Neural progenitor cell (in vitro differentiated cells): Measurements from ENCODE around the gene MRPL57. TPM values are rescaled to one million over a fixed set of nuclear protein-coding genes. Genes with fewer than 3 reads are reported as not detected.

Experiments used
- DNase-seq: peaks from one replicate; pipeline ENCODE4 v3.0.0-alpha.2; 2016; ENCODE audit warnings: low spot score
- H2AFZ ChIP-seq: fragments of 200-600 bp; sonication (generic); replicated peaks from 2 replicates; pipeline ENCODE4 v1.6.1; 2016; ENCODE audit warnings: antibody characterized with exemption
- H3F3A ChIP-seq: fragments of 200-600 bp; sonication (generic); 2 replicates; pipeline ENCODE4 v1.6.1; 2016; ENCODE audit warnings: antibody characterized with exemption, low read depth
- H3K27ac ChIP-seq: fragments of 200-600 bp; sonication (generic); 2 replicates; pipeline ENCODE4 v1.5.1; 2016; ENCODE audit warnings: mild to moderate bottlenecking
- H3K27me3 ChIP-seq: fragments of 200-600 bp; sonication (generic); 2 replicates; pipeline ENCODE4 v1.6.1; 2016; ENCODE audit warnings: mild to moderate bottlenecking, moderate library complexity
- H3K36me3 ChIP-seq: fragments of 200-600 bp; sonication (generic); 2 replicates; pipeline ENCODE4 v1.5.1; 2016
- H3K4me1 ChIP-seq: fragments of 200-600 bp; sonication (generic); 2 replicates; pipeline ENCODE4 v1.6.1; 2016; ENCODE audit warnings: mixed run types
- H3K4me2 ChIP-seq: fragments of 200-600 bp; sonication (generic); 2 replicates; pipeline ENCODE4 v1.6.1; 2016
- H3K4me3 ChIP-seq: fragments of 200-600 bp; sonication (generic); 2 replicates; pipeline ENCODE4 v1.5.1; 2016
- H3K79me2 ChIP-seq: fragments of 200-600 bp; sonication (generic); 2 replicates; pipeline ENCODE4 v1.6.1; 2016; ENCODE audit warnings: low read depth
- H3K9ac ChIP-seq: fragments of 200-600 bp; sonication (generic); 2 replicates; pipeline ENCODE4 v1.6.1; 2016
- H3K9me3 ChIP-seq: fragments of 200-600 bp; sonication (generic); 2 replicates; pipeline ENCODE4 v1.5.1; 2016; ENCODE audit warnings: low read depth
- H4K20me1 ChIP-seq: fragments of 200-600 bp; sonication (generic); 2 replicates; pipeline ENCODE4 v1.6.1; 2016; ENCODE audit warnings: low read depth
- H3K27ac Mint-ChIP-seq: 3 replicates; pipeline ENCODE4 v1.8.0; 2021; ENCODE audit warnings: mixed read lengths
- H3K27me3 Mint-ChIP-seq: 2 replicates; pipeline ENCODE4 v1.8.0; 2022; ENCODE audit warnings: low read depth, mild to moderate bottlenecking, inconsistent platforms, moderate library complexity, mixed read lengths; ENCODE audit not compliant: insufficient read depth
- H3K36me3 Mint-ChIP-seq: 3 replicates; pipeline ENCODE4 v1.8.0; 2021; ENCODE audit warnings: mixed read lengths
- H3K4me1 Mint-ChIP-seq: 3 replicates; pipeline ENCODE4 v1.8.0; 2021; ENCODE audit warnings: mixed read lengths
- H3K4me3 Mint-ChIP-seq: 3 replicates; pipeline ENCODE4 v1.8.0; 2021; ENCODE audit warnings: mild to moderate bottlenecking, moderate library complexity, mixed read lengths
- H3K9me3 Mint-ChIP-seq: 3 replicates; pipeline ENCODE4 v1.8.0; 2020; ENCODE audit warnings: mixed read lengths
- EZH2 ChIP-seq: fragments of 200-600 bp; sonication (generic); IDR thresholded peaks from 2 replicates; pipeline ENCODE4 v1.6.1; 2017; ENCODE audit warnings: antibody characterized with exemption, mild to moderate bottlenecking, moderate library complexity
- EZH2phosphoT487 ChIP-seq: fragments of 200-600 bp; sonication (generic); IDR thresholded peaks from 2 replicates; pipeline ENCODE4 v1.6.1; 2017; ENCODE audit warnings: antibody characterized with exemption
- total RNA-seq: library from RNA; depleted of rRNA; stranded (reverse); fragments of >200 nt; gene quantifications from 2 replicates; pipeline ENCODE4 v1.2.3, GENCODE V29; 2015; ENCODE audit warnings: low replicate concordance
- TF ChIP-seq, protein P1 (sequence below): fragments of 200-600 bp; sonication (generic); IDR thresholded peaks from 2 replicates; pipeline ENCODE4 v1.5.1; 2017; ENCODE audit warnings: antibody characterized with exemption, mild to moderate bottlenecking

The MRPL57 gene
- total RNA-seq, 1 donor from 2014 or later, result 11.4 TPM

DNA sequence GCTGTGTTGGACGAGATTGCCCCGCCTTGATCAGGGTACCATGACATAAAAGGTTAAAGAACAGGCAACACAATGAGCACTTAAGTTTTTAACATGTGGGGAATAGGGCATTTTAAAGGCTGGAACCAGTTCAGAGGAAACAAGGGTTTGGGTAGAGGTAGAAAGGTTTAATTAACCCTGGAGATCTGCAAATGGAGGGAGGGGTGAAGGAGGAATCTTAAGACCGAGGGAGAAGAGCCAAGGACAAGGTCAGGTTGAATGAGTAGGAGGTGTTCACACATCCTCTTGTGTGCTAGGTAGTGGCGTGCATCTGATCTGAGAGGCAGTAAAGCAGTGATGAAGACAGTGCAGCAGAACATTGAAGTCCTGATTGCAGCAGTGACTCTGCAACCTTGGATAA lies 28.6 kb upstream of the MRPL57 start:
- Histone ChIP-seq H3K27ac (no peak overlapping the region), H3K4me1 (peaks cover 1% of the 10 kb centered on the region), H3K4me2 (no peak overlapping the region), H3K9ac (no peak overlapping the region), H3K9me3 (no peaks in the 10 kb centered on the region), H2AFZ (no peak overlapping the region), H3K4me3 (no peak overlapping the region), H4K20me1 (peaks cover 47% of the 10 kb centered on the region), H3K27me3 (no peaks in the 10 kb centered on the region), H3K36me3 (no peaks in the 10 kb centered on the region), H3F3A (peaks cover 36% of the 10 kb centered on the region), H3K79me2 (peaks cover 36% of the 10 kb centered on the region)
- no peaks in the 10 kb centered on the region for H3K9me3 Mint-ChIP-seq
- H3K4me3 Mint-ChIP-seq, result no peak overlapping the region
- peaks cover 7% of the 10 kb centered on the region for H3K4me1 Mint-ChIP-seq
- DNase-seq, result no peak
- H3K27ac Mint-ChIP-seq, result no peak overlapping the region
- H3K27me3 Mint-ChIP-seq, result peaks cover 2% of the 10 kb centered on the region
- peaks cover 27% of the 10 kb centered on the region for H3K36me3 Mint-ChIP-seq
- TF ChIP-seq EZH2phosphoT487 (no peak), EZH2 (no peak)
- TF ChIP-seq, protein P1, sequence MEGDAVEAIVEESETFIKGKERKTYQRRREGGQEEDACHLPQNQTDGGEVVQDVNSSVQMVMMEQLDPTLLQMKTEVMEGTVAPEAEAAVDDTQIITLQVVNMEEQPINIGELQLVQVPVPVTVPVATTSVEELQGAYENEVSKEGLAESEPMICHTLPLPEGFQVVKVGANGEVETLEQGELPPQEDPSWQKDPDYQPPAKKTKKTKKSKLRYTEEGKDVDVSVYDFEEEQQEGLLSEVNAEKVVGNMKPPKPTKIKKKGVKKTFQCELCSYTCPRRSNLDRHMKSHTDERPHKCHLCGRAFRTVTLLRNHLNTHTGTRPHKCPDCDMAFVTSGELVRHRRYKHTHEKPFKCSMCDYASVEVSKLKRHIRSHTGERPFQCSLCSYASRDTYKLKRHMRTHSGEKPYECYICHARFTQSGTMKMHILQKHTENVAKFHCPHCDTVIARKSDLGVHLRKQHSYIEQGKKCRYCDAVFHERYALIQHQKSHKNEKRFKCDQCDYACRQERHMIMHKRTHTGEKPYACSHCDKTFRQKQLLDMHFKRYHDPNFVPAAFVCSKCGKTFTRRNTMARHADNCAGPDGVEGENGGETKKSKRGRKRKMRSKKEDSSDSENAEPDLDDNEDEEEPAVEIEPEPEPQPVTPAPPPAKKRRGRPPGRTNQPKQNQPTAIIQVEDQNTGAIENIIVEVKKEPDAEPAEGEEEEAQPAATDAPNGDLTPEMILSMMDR, result no peak

DNA sequence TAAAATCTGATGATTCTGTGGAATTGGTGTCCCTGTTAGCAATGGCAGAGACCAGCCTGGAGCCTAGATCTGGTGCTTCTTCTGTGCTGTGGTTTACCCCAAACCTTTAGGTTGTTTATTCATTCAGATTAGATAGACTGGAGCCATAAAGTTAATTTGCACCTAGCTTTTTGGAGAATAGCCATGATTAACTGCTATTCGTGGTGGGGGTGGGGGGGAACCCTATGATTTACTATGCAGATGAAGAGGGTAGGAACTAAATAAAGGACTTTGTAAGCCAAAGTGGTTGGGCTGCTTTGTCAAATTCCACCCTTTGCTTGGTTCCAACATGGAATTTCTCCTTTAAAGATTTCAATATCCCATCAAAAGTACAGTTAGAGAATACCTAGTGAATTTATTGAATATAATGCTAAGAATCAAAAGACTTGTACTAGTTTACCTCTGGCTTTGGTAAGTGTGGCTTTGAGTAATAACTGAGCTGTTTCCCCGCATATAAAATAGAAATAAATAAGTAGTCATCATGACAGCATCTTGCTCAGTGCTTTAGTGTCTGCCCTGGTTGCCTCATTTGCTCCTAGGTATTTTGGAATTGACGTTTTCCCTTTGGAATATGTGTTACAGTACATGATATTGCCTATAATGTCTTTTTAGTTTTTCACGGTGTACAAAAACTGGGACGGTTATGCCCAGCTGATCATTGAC lies 27.8 kb upstream of the MRPL57 start:
- Histone ChIP-seq H3K79me2 (peaks cover 27% of the 10 kb centered on the region), H3K9ac (no peak overlapping the region), H3K27me3 (no peaks in the 10 kb centered on the region), H2AFZ (no peak overlapping the region), H3F3A (peaks cover 36% of the 10 kb centered on the region), H3K27ac (no peak overlapping the region), H4K20me1 (peaks cover 40% of the 10 kb centered on the region), H3K4me2 (no peak overlapping the region), H3K4me3 (no peak overlapping the region), H3K4me1 (no peaks in the 10 kb centered on the region), H3K36me3 (no peaks in the 10 kb centered on the region), H3K9me3 (no peaks in the 10 kb centered on the region)
- Mint-ChIP-seq H3K4me3 (no peak overlapping the region), H3K9me3 (no peaks in the 10 kb centered on the region), H3K4me1 (peaks cover 5% of the 10 kb centered on the region), H3K27me3 (peaks cover 4% of the 10 kb centered on the region), H3K36me3 (peaks cover 20% of the 10 kb centered on the region), H3K27ac (no peak overlapping the region)
- TF ChIP-seq, protein P1, result no peak
- TF ChIP-seq EZH2 (no peak), EZH2phosphoT487 (no peak)
- no peak for DNase-seq

GRCh38 chr13:21149568-21149967 lies 26.9 kb upstream of the MRPL57 start:
- H3K4me2 ChIP-seq, result no peak overlapping the region
- no peak overlapping the region for H3K4me3 ChIP-seq
- H3K27ac ChIP-seq, result no peak overlapping the region
- no peak overlapping the region for H3K9ac ChIP-seq
- H3K4me1 ChIP-seq, result no peaks in the 10 kb centered on the region
- Mint-ChIP-seq H3K27ac (no peak overlapping the region), H3K36me3 (peaks cover 17% of the 10 kb centered on the region), H3K9me3 (no peaks in the 10 kb centered on the region), H3K27me3 (peaks cover 4% of the 10 kb centered on the region), H3K4me1 (peaks cover 5% of the 10 kb centered on the region), H3K4me3 (no peak overlapping the region)
- H3K27me3 ChIP-seq, result no peaks in the 10 kb centered on the region
- peaks cover 18% of the 10 kb centered on the region for H3K79me2 ChIP-seq
- DNase-seq, result no peak
- peaks cover 34% of the 10 kb centered on the region for H4K20me1 ChIP-seq
- no peaks in the 10 kb centered on the region for H3K36me3 ChIP-seq
- H2AFZ ChIP-seq, result no peak overlapping the region
- peaks cover 36% of the 10 kb centered on the region for H3F3A ChIP-seq
- TF ChIP-seq EZH2, result no peak
- TF ChIP-seq, protein P1, result no peak
- no peak for TF ChIP-seq EZH2phosphoT487
- no peaks in the 10 kb centered on the region for H3K9me3 ChIP-seq
